ENCODE results near the gene CACNA1C.

DNA sequence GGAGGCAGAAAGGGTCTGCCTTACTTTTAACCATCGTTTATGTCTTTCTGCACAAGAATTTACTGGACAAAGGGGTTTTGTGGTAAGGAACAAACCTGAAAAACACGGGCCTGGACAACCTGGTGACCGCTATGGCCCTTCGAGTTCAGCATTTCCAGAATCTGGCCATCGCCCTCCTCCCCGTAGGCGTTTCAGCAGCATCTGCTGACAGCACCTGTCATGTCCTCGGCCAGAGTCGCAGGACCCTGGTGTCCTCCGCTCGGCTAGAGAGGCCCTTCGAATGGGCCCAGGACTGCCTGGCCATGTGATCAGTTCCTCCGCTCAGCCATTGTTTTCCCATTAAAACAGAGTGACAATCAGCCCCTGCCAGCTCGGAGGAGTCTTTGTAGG lies 599.2 kb downstream of the CACNA1C start:
- TF ChIP-seq, protein P1, sequence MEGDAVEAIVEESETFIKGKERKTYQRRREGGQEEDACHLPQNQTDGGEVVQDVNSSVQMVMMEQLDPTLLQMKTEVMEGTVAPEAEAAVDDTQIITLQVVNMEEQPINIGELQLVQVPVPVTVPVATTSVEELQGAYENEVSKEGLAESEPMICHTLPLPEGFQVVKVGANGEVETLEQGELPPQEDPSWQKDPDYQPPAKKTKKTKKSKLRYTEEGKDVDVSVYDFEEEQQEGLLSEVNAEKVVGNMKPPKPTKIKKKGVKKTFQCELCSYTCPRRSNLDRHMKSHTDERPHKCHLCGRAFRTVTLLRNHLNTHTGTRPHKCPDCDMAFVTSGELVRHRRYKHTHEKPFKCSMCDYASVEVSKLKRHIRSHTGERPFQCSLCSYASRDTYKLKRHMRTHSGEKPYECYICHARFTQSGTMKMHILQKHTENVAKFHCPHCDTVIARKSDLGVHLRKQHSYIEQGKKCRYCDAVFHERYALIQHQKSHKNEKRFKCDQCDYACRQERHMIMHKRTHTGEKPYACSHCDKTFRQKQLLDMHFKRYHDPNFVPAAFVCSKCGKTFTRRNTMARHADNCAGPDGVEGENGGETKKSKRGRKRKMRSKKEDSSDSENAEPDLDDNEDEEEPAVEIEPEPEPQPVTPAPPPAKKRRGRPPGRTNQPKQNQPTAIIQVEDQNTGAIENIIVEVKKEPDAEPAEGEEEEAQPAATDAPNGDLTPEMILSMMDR (IDR thresholded peaks at IDR 0.05): no peak
- no peak for TF ChIP-seq POLR2A (IDR thresholded peaks at IDR 0.05)
